DND-41 (cell line): ENCODE measurements around the gene CACNB1.

Source experiments
- ATAC-seq: fragments of 200-7000 bp; cut with Tn5 transposase; 3 replicates; pipeline ENCODE4 v1.9.1; 2021; ENCODE audit warnings: low read depth; ENCODE audit not compliant: insufficient read depth
- DNase-seq: peaks from one replicate; pipeline ENCODE4 v3.0.0-alpha.2; 2020
- H2AFZ ChIP-seq: 2 replicates; pipeline ENCODE4 v1.6.0; 2012; ENCODE audit warnings: low read depth, low read length
- H3K27ac ChIP-seq: 2 replicates; pipeline ENCODE4 v1.5.1; 2012; ENCODE audit warnings: low read length, inconsistent platforms
- H3K27me3 ChIP-seq: fragments of 200-600 bp; sonication (generic); 2 replicates; pipeline ENCODE4 v1.6.0; 2012; ENCODE audit warnings: low read length, mild to moderate bottlenecking, inconsistent platforms; ENCODE audit not compliant: insufficient read depth, poor library complexity
- H3K36me3 ChIP-seq: 2 replicates; pipeline ENCODE4 v1.5.1; 2012; ENCODE audit warnings: low read length, inconsistent platforms; ENCODE audit not compliant: insufficient read depth
- H3K4me1 ChIP-seq: 2 replicates; pipeline ENCODE4 v1.5.1; 2012; ENCODE audit warnings: mild to moderate bottlenecking, low read length; ENCODE audit not compliant: insufficient read depth
- H3K4me2 ChIP-seq: 2 replicates; pipeline ENCODE4 v1.6.0; 2012; ENCODE audit warnings: mild to moderate bottlenecking, moderate library complexity, low read length, inconsistent platforms; ENCODE audit not compliant: insufficient read depth
- H3K4me3 ChIP-seq, 2 experiments: fragments of 200-600 bp in 1 of 2; shearing (Covaris generic) in 1 of 2; 2 replicates each; pipeline ENCODE4 v1.5.1; 2012 to 2016; ENCODE audit warnings: inconsistent platforms in 2 of 2, low read length in 2 of 2, mild to moderate bottlenecking in 2 of 2, low read depth in 1 of 2, moderate library complexity in 1 of 2
- H3K79me2 ChIP-seq: 2 replicates; pipeline ENCODE4 v1.6.0; 2012; ENCODE audit warnings: low read length, inconsistent platforms; ENCODE audit not compliant: insufficient read depth
- H3K9ac ChIP-seq: 2 replicates; pipeline ENCODE4 v1.6.0; 2012; ENCODE audit warnings: low read depth, mild to moderate bottlenecking, inconsistent platforms, low read length, moderate library complexity
- H3K9me3 ChIP-seq: 2 replicates; pipeline ENCODE4 v1.5.1; 2012; ENCODE audit warnings: low read length, moderate library complexity, mild to moderate bottlenecking, inconsistent platforms; ENCODE audit not compliant: insufficient read depth, severe bottlenecking
- H4K20me1 ChIP-seq: 2 replicates; pipeline ENCODE4 v1.6.0; 2012; ENCODE audit warnings: low read length; ENCODE audit not compliant: insufficient read depth
- EZH2 ChIP-seq: IDR thresholded peaks from 3 replicates; pipeline ENCODE4 v1.6.1; 2012; ENCODE audit warnings: borderline replicate concordance, low read depth, mild to moderate bottlenecking, moderate library complexity, low read length, inconsistent platforms; ENCODE audit not compliant: severe bottlenecking
- TF ChIP-seq, protein P1 (sequence below): IDR thresholded peaks from 2 replicates; pipeline ENCODE4 v1.5.1; 2012; ENCODE audit warnings: borderline replicate concordance, low read length, moderate library complexity, mild to moderate bottlenecking; ENCODE audit not compliant: poor library complexity, severe bottlenecking; ENCODE audit errors: extremely low read depth

CACNB1 gene

DNA sequence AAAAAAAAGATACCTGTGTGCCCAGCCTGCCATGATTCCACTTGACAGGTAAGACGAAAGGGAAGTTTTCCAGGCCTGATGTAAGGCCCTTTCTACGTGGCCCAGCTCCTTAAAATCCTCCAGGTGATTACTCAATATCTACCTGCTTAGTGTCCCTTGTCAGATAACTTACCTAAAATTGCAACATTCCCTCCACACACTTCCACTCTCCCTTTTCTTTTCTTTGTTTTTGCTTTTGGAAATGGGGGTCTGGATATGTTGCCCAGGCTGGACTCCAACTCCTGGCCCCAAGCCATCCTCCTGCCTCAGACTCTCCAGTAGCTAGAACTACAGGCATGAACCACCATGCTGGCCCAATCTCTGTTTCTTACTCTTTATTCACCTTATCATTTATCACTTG, 38.8 kb downstream of the CACNB1 start:
- Histone ChIP-seq H3K27ac (no peak overlapping the region), H3K4me1 (peaks cover 24% of the 10 kb centered on the region), H3K9me3 (no peaks in the 10 kb centered on the region), H3K36me3 (no peaks in the 10 kb centered on the region; the same call in 1 of the 2 replicates), H3K79me2 (no peaks in the 10 kb centered on the region), H3K4me2 (no peak overlapping the region), H3K27me3 (no peaks in the 10 kb centered on the region), H4K20me1 (no peaks in the 10 kb centered on the region), H3K9ac (no peak overlapping the region), H2AFZ (no peak overlapping the region), H3K4me3 (no peak overlapping the region)
- DNase-seq (no peak), ATAC-seq (no peak)
- TF ChIP-seq, protein P1, sequence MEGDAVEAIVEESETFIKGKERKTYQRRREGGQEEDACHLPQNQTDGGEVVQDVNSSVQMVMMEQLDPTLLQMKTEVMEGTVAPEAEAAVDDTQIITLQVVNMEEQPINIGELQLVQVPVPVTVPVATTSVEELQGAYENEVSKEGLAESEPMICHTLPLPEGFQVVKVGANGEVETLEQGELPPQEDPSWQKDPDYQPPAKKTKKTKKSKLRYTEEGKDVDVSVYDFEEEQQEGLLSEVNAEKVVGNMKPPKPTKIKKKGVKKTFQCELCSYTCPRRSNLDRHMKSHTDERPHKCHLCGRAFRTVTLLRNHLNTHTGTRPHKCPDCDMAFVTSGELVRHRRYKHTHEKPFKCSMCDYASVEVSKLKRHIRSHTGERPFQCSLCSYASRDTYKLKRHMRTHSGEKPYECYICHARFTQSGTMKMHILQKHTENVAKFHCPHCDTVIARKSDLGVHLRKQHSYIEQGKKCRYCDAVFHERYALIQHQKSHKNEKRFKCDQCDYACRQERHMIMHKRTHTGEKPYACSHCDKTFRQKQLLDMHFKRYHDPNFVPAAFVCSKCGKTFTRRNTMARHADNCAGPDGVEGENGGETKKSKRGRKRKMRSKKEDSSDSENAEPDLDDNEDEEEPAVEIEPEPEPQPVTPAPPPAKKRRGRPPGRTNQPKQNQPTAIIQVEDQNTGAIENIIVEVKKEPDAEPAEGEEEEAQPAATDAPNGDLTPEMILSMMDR = no peak
- TF ChIP-seq EZH2 = no peak

DNA sequence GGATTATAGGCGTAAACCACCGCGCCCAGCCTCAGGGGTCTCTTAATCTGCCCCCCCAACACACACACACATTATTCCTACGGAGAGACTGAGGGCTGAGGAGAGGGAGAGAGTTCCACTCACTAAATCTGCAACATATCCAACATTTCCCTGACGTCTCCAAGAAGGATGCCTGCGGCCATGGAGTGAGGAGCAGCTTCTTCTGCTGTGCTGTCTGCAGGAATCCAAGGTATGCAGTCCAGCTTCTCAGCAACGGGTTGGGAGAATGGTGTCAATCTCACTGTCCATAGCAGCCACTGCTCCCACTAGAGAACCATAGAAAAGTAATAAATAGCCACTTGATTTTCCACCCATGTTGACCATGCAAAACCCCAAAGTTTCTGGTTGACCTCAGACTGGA, 41.0 kb downstream of the CACNB1 start:
- no peak overlapping the region for H3K4me2 ChIP-seq
- no peak overlapping the region for H2AFZ ChIP-seq
- DNase-seq = no peak
- no peaks in the 10 kb centered on the region for H3K27me3 ChIP-seq
- no peaks in the 10 kb centered on the region for H4K20me1 ChIP-seq
- no peaks in the 10 kb centered on the region for H3K9me3 ChIP-seq
- TF ChIP-seq, protein P1 = no peak
- no peak for TF ChIP-seq EZH2
- H3K36me3 ChIP-seq = no peaks in the 10 kb centered on the region; the same call in 1 of the 2 replicates
- H3K4me3 ChIP-seq = no peak overlapping the region
- H3K79me2 ChIP-seq = no peaks in the 10 kb centered on the region
- H3K4me1 ChIP-seq = peaks cover 32% of the 10 kb centered on the region
- no peak overlapping the region for H3K27ac ChIP-seq
- H3K9ac ChIP-seq = no peak overlapping the region
- ATAC-seq = no peak

DNA sequence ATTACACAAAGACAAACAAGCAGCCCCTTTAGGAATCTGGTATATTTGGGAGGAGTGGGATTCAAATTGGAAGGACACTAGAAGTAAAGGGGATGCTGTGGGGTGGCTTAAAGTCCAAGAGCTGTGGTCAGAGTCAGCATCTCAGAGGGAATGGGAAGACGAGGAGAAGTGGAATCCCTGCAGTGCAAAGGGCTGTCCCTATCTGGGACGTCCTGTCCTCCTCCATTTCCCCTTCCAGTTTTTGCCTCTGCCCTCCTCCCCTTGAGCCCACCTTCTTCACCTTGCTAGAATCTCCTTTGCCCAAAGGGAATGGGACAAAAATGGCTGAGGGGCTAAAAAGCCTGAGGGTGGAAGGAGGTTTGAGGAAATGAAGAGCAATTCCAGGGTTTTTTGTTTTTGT, 41.8 kb downstream of the CACNB1 start:
- TF ChIP-seq EZH2 = no peak
- TF ChIP-seq, protein P1 = no peak
- H2AFZ ChIP-seq = no peak overlapping the region
- H3K4me2 ChIP-seq = no peak overlapping the region

More for the DNA sequence above, 41.8 kb downstream of the CACNB1 start:
- H3K4me1 ChIP-seq = peaks cover 33% of the 10 kb centered on the region
- no peaks in the 10 kb centered on the region; the same call in 1 of the 2 replicates for H3K36me3 ChIP-seq
- no peaks in the 10 kb centered on the region for H4K20me1 ChIP-seq
- ATAC-seq (no peak), DNase-seq (no peak)
- no peak overlapping the region for H3K4me3 ChIP-seq
- no peak overlapping the region for H3K9ac ChIP-seq
- H3K27me3 ChIP-seq = peaks cover 7% of the 10 kb centered on the region
- no peaks in the 10 kb centered on the region for H3K9me3 ChIP-seq
- no peaks in the 10 kb centered on the region for H3K79me2 ChIP-seq
- no peak overlapping the region for H3K27ac ChIP-seq
